22Rv1 (cell line): Measurements from ENCODE around the gene ITPR1.

Source experiments
- CTCF ChIP-seq: fragments of 450-650 bp; IDR thresholded peaks from 2 replicates; pipeline ENCODE4 v1.5.1; 2017; ENCODE audit warnings: mild to moderate bottlenecking
- ZFX ChIP-seq: fragments of 450-650 bp; IDR thresholded peaks from 2 replicates; pipeline ENCODE4 v1.6.1; 2017; ENCODE audit warnings: antibody characterized with exemption, borderline replicate concordance

- TF ChIP-seq CTCF (no peak), ZFX (no peak)
Observed at GRCh38 chr3:4751502-4752101, 258.5 kb downstream of the ITPR1 start.
